ENCODE results near the gene RERE. TPM values are rescaled to one million over a fixed set of nuclear protein-coding genes. Genes with fewer than 3 reads are reported as not detected.

Gene RERE
- total RNA-seq, 1 donor from 2014 or later, result 19.2 TPM

- Histone ChIP-seq H3K36me3 (ENCODE audit: control insufficient read depth, insufficient read depth, low read length) (no peaks in the 10 kb centered on the region), H3K4me3 (ENCODE audit: low read depth, low read length) (no peak overlapping the region), H3K27me3 (ENCODE audit: control insufficient read depth, insufficient read depth, low read length) (peaks cover 4% of the 10 kb centered on the region)
- TF ChIP-seq CTCF (IDR thresholded peaks at IDR 0.05; ENCODE audit: insufficient read depth, low read length, severe bottlenecking), result no peak
- DNase-seq (ENCODE audit: low read depth), result no peak
- FAIRE-seq, result no peak
These were observed 28.8 kb upstream of the RERE start for GRCh38 chr1:8846263-8846662.

- FAIRE-seq, result no peak
- Histone ChIP-seq H3K4me3 (ENCODE audit: low read depth, low read length) (no peak overlapping the region), H3K27me3 (ENCODE audit: control insufficient read depth, insufficient read depth, low read length) (peaks cover 4% of the 10 kb centered on the region), H3K36me3 (ENCODE audit: control insufficient read depth, insufficient read depth, low read length) (no peaks in the 10 kb centered on the region)
- DNase-seq (ENCODE audit: low read depth), result no peak
- TF ChIP-seq CTCF (IDR thresholded peaks at IDR 0.05; ENCODE audit: insufficient read depth, low read length, severe bottlenecking), result no peak
These were observed 28.0 kb upstream of the RERE start for GRCh38 chr1:8845104-8846097.

- FAIRE-seq, result no peak
- Histone ChIP-seq H3K27me3 (ENCODE audit: control insufficient read depth, insufficient read depth, low read length) (peaks cover 4% of the 10 kb centered on the region), H3K36me3 (ENCODE audit: control insufficient read depth, insufficient read depth, low read length) (no peaks in the 10 kb centered on the region), H3K4me3 (ENCODE audit: low read depth, low read length) (no peak overlapping the region)
- TF ChIP-seq CTCF (IDR thresholded peaks at IDR 0.05; ENCODE audit: insufficient read depth, low read length, severe bottlenecking), result no peak
- DNase-seq (ENCODE audit: low read depth), result no peak
These were observed 27.1 kb upstream of the RERE start for GRCh38 chr1:8844501-8845006.

- no peak overlapping the region for H3K4me3 ChIP-seq (ENCODE audit: low read depth, low read length)
- no peaks in the 10 kb centered on the region for H3K36me3 ChIP-seq (ENCODE audit: control insufficient read depth, insufficient read depth, low read length)
- DNase-seq (ENCODE audit: low read depth) (no peak), FAIRE-seq (no peak)
- no peak for TF ChIP-seq CTCF (IDR thresholded peaks at IDR 0.05; ENCODE audit: insufficient read depth, low read length, severe bottlenecking)
- no peaks in the 10 kb centered on the region for H3K27me3 ChIP-seq (ENCODE audit: control insufficient read depth, insufficient read depth, low read length)
These were observed 24.0 kb upstream of the RERE start for GRCh38 chr1:8841395-8841794.

- Histone ChIP-seq H3K36me3 (ENCODE audit: control insufficient read depth, insufficient read depth, low read length) (no peaks in the 10 kb centered on the region), H3K4me3 (ENCODE audit: low read depth, low read length) (no peak overlapping the region), H3K27me3 (ENCODE audit: control insufficient read depth, insufficient read depth, low read length) (no peaks in the 10 kb centered on the region)
- DNase-seq (ENCODE audit: low read depth), result no peak
- no peak for TF ChIP-seq CTCF (IDR thresholded peaks at IDR 0.05; ENCODE audit: insufficient read depth, low read length, severe bottlenecking)
- no peak for FAIRE-seq
These were observed 22.6 kb upstream of the RERE start for GRCh38 chr1:8839990-8840389.

Measured in bronchial epithelial cell (primary cell).